Measurements from ENCODE around the gene HSPA4. TPM values are rescaled to one million over a fixed set of nuclear protein-coding genes. Genes with fewer than 3 reads are reported as not detected.

HSPA4 gene
- total RNA-seq, 1 experiment from 2014 or later: 296 TPM

- peak overlapping the region; percentile 95 for H3K4me3 Mint-ChIP-seq (ENCODE audit: low read depth, unreplicated experiment)
- TF ChIP-seq, protein P1, sequence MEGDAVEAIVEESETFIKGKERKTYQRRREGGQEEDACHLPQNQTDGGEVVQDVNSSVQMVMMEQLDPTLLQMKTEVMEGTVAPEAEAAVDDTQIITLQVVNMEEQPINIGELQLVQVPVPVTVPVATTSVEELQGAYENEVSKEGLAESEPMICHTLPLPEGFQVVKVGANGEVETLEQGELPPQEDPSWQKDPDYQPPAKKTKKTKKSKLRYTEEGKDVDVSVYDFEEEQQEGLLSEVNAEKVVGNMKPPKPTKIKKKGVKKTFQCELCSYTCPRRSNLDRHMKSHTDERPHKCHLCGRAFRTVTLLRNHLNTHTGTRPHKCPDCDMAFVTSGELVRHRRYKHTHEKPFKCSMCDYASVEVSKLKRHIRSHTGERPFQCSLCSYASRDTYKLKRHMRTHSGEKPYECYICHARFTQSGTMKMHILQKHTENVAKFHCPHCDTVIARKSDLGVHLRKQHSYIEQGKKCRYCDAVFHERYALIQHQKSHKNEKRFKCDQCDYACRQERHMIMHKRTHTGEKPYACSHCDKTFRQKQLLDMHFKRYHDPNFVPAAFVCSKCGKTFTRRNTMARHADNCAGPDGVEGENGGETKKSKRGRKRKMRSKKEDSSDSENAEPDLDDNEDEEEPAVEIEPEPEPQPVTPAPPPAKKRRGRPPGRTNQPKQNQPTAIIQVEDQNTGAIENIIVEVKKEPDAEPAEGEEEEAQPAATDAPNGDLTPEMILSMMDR (IDR thresholded peaks at IDR 0.05; ENCODE audit: unreplicated experiment): no peak
- peaks cover 48% of the 10 kb centered on the region for H3K4me1 Mint-ChIP-seq (ENCODE audit: low read depth, unreplicated experiment)
- CTCF ChIA-PET: interaction anchor here (1.0 to 1.4 kb wide), 3 partner anchors 18 to 122 kb away, joined by 3 to 5 read pairs (median 4); partner anchors contain the start of gene ZCCHC10
- H3K36me3 Mint-ChIP-seq (ENCODE audit: insufficient read depth, unreplicated experiment): peaks cover 56% of the 10 kb centered on the region
- DNase-seq: no peak
- H3K9me3 Mint-ChIP-seq (ENCODE audit: low read depth, unreplicated experiment): no peaks in the 10 kb centered on the region
- no peaks in the 10 kb centered on the region for H3K27me3 Mint-ChIP-seq (ENCODE audit: unreplicated experiment)
- peak overlapping the region; percentile 99 for H3K27ac Mint-ChIP-seq (ENCODE audit: unreplicated experiment)
- intact Hi-C loops (cut with micrococcal nuclease; ENCODE audit: unreplicated experiment): loop anchor here (5.0 kb wide), 1 partner anchor 34 kb away; no protein-coding TSS in a partner anchor
- BruUV-seq (replicated peaks): TSS peak; percentile 95
These were observed 712 bp upstream of the HSPA4 start for GRCh38 chr5:133051061-133051541.

GRCh38 chr5:133052317-133053175, 733 bp downstream of the HSPA4 start:
- no peaks in the 10 kb centered on the region for H3K27me3 Mint-ChIP-seq (ENCODE audit: unreplicated experiment)
- TF ChIP-seq, protein P1 (IDR thresholded peaks at IDR 0.05; ENCODE audit: unreplicated experiment): no peak
- CTCF ChIA-PET: interaction anchor here (0.5 to 1.4 kb wide), 5 partner anchors 17 to 959 kb away, joined by 3 to 5 read pairs (median 4); partner anchors contain the start of gene ZCCHC10
- H3K4me1 Mint-ChIP-seq (ENCODE audit: low read depth, unreplicated experiment): peaks cover 58% of the 10 kb centered on the region
- peak overlapping the region; percentile 99 for H3K27ac Mint-ChIP-seq (ENCODE audit: unreplicated experiment)
- H3K9me3 Mint-ChIP-seq (ENCODE audit: low read depth, unreplicated experiment): no peaks in the 10 kb centered on the region
- peak; percentile 80 for DNase-seq
- H3K36me3 Mint-ChIP-seq (ENCODE audit: insufficient read depth, unreplicated experiment): peaks cover 56% of the 10 kb centered on the region
- H3K4me3 Mint-ChIP-seq (ENCODE audit: low read depth, unreplicated experiment): peak overlapping the region; percentile 95
- no TSS peak for BruUV-seq (replicated peaks)
- intact Hi-C loops (cut with micrococcal nuclease; ENCODE audit: unreplicated experiment): loop anchor here (2.0 to 5.0 kb wide), 2 partner anchors 35 to 90 kb away; partner anchors contain the start of gene AFF4

GRCh38 chr5:133053448-133053847, 1.6 kb downstream of the HSPA4 start:
- TF ChIP-seq, protein P1 (IDR thresholded peaks at IDR 0.05; ENCODE audit: unreplicated experiment): no peak
- Mint-ChIP-seq H3K9me3 (ENCODE audit: low read depth, unreplicated experiment) (no peaks in the 10 kb centered on the region), H3K4me1 (ENCODE audit: low read depth, unreplicated experiment) (peaks cover 66% of the 10 kb centered on the region), H3K27me3 (ENCODE audit: unreplicated experiment) (no peaks in the 10 kb centered on the region), H3K36me3 (ENCODE audit: insufficient read depth, unreplicated experiment) (peaks cover 56% of the 10 kb centered on the region), H3K4me3 (ENCODE audit: low read depth, unreplicated experiment) (peak overlapping the region; percentile 95), H3K27ac (ENCODE audit: unreplicated experiment) (peak overlapping the region; percentile 99)
- intact Hi-C loops (cut with micrococcal nuclease; ENCODE audit: unreplicated experiment): loop anchor here (2.0 to 5.0 kb wide), 2 partner anchors 36 to 91 kb away; partner anchors contain the start of gene AFF4
- no TSS peak for BruUV-seq (replicated peaks)
- no peak for DNase-seq
- CTCF ChIA-PET: no interaction called here

DNA sequence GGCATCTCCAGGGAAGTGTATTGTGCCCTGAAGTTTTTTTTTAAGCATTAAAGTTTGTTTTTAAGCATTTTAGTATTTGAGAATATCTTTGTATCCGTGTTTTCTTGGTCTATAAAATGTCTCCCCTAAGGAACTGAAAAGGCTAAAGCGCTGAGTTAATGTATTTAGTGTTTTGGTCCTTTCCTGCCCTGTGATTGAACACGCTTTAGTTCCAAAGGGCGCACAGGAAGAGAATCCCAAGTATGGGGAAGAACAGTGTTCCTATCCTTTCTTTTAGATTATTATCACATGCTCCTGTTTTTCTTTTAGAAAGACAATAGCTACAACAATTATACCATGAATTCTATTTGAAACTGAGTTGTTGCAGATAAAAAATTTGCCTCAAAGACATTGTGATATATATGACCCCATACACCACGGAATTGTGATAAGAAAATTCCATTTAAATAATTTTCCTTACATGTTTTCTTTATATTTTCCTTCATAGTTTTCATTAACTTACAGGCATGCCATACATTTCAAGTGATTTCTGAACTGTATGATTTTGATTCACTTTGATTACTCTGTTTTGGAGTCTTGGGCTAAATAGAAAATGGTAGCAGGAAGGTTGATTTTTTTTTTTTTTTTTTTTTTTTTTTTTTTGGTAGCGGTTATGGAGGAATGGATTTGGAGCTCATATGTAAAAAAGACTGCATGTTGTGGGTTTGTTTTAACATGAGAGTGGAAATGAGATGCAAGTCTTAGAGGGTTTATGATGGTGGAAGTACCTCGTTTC, 3.1 kb downstream of the HSPA4 start:
- TF ChIP-seq, protein P1 (IDR thresholded peaks at IDR 0.05; ENCODE audit: unreplicated experiment): no peak
- Mint-ChIP-seq H3K4me1 (ENCODE audit: low read depth, unreplicated experiment) (peaks cover 53% of the 10 kb centered on the region), H3K27me3 (ENCODE audit: unreplicated experiment) (no peaks in the 10 kb centered on the region), H3K36me3 (ENCODE audit: insufficient read depth, unreplicated experiment) (peaks cover 56% of the 10 kb centered on the region), H3K9me3 (ENCODE audit: low read depth, unreplicated experiment) (no peaks in the 10 kb centered on the region), H3K4me3 (ENCODE audit: low read depth, unreplicated experiment) (peak overlapping the region; percentile 95), H3K27ac (ENCODE audit: unreplicated experiment) (no peak overlapping the region)
- DNase-seq: no peak
- CTCF ChIA-PET: interaction anchor here (0.6 kb wide), 1 partner anchor 29 kb away, joined by 4 read pairs; the partner anchor contains the start of gene ZCCHC10
- BruUV-seq (replicated peaks): TSS peak; percentile 22
- intact Hi-C loops (cut with micrococcal nuclease; ENCODE audit: unreplicated experiment): loop anchor here (5.0 kb wide), 1 partner anchor 38 kb away; no protein-coding TSS in a partner anchor
